DMS153 treated with DMSO at 0.1 percent for 48 hours (cell line): Measurements from ENCODE around the gene HOXA13.

Experiments used
- DNase-seq: peaks from one replicate; lab custom pipeline; 2025; ENCODE audit not compliant: unreplicated experiment; lab: John Stamatoyannopoulos, UW

The HOXA13 gene

DNA sequence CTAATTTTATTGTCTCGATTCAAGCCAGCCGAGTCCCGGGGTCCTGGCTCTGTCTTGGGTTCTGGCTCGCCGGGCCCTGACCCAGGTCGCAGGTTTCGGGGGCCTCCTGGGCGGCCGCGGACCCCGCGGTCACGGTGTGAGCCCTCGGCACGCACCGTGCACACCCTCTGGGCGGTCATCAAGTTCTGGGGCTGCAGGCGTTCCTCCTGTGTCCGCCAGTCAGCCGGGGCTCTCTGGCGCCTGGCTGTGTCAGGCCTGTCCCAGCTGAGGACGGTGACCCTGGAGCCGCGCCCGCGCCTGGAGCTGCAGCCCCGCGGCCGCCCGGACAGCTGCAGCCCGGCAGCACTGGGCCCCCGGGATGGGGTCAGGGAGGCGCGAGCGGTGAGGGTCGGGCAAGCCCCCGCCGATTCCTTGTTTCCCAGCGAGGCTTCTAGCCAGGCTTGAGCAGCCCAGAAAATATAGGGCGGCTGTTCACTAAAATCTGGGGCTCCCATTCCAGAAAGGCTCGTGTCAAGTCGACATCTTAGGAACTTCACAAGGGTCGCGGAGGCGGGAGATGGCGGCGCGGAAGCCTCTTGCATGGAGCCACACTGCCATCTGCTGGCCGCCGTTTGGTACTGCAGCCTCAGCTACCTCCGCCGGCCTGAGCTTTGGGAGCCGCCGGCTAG is 39.2 kb downstream of the HOXA13 start:
- peak; percentile 87 for DNase-seq

- DNase-seq = no peak
Measured at GRCh38 chr7:27160145-27160545, 39.7 kb downstream of the HOXA13 start.

- no peak for DNase-seq
Measured at GRCh38 chr7:27159266-27160144, 40.4 kb downstream of the HOXA13 start.

DNA sequence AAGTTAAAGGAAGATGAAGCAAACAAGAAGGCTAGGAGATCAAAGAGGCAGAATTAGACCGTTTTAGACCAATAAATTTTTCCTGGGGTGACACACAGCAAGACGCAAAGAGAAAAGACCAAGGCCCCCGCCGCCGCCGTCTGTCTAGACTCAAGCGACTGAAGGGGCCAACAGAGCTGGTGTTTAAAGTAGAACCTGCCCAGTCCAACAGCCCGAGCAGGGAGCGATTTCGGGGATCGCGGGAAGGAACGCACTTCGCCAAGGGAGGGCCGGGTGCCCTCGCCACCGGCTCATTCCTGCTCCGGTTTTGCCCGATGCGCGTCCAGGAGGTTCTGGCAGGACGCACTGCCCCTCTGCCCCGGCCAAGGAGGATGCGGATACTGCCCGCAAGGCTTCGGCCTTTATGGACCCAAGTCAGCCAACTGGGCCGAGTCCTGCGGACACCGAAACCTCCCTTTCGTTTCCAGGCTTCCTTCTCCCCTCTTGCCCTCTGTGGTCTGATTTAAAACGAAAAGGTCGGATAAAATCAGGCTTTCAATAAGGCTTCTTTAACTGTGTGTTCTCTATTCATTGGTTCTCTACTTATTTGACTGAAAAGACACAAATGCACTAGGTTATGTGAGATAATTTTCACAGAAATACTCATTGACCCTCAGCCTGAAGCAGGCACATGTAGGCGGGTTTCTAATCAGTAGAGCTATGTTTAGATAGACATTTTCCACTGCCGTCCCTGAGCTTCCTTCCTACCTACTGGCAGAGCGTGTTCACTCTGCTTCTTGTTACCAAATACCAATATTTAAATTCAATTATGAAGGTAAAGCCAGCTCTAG is 41.2 kb downstream of the HOXA13 start:
- DNase-seq = no peak

DNA sequence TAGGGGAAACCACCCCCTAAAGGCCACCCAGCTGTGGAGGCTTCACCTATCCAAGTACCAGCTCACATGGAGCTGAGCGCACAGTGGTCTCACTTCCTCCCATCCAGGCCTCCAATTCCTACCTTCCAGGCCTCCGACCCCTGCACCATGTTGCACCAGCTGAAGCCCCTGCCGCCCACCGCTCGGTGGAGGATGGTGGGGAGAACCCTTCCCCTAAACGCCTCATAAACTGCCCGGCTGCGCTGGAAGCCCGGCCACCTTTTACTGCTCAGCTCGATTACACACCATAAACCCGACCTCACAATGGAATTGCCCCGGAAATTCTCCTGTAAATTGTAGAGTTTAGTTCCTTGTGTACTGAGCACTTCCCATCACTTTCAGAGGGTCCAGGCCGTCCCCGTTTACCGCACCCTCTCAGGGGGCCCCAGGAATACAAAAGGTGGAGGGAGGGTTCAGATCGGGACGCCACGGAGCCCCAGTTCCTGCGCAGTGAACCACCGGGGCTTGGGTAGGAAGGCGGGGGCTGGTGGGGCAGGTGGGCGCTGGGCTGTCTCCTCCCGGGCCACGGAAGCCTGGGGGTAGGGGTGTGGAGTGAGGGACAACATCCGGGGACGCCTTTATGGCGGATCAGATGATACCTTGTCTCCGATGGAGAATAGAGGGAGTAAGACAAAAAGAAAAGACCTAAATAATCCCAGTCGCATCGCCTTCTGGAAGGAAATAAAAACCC is 42.0 kb downstream of the HOXA13 start:
- DNase-seq = no peak

DNA sequence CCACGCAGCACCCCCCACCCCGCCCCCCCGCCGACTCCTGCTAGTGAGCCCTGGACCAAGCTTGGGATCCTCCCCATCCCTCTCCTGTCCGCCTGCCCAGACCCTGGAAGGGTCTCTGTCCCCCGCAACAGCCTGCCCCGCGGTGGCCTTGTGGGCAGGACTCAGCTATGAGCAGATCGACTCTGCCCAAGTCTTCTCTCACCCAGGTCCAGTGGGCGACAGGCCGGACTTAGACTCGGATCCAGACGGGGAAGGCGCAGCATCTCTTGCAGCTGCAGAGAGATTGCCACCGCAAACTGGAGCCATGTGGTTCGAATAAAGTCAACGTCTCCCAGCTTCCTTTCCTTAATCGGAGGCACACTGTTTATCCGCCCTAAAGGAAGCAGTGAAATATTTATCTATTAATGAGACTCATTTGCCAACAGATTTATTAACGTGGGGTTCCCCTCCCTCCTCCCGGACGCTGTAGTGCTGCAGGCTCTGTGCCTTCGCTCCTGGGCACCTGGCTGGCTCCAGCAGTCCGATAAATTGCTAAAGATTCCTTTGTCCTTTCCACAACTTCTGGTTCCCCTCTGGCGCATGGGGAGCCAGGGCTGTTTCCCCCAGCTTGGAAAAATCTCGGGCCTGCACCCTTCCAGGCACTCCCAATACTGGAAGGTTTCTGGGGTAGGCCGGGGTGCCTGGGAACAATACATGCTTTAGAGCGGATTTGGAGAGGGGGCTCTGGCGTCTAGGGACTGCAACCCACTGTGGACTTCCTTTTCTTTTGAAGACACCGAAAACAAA is 42.8 kb downstream of the HOXA13 start:
- DNase-seq = no peak

DNA sequence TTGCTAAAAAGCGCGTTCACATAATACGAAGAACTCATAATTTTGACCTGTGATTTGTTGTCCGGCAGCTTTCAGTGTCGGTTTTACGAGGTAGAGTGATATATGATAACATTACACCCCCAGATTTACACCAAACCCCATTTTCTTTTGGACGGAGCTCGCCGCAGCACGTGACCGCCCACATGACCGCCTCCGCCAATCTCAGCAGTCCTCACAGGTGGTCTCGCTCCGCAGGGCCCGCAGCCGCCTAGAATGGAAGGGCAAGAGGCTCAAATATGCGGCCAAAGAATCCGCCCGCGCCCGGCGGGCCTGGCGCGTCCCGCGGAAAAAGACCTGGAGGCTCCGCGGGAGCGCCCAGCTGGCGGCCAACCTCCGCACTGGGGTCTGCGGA is 43.4 kb downstream of the HOXA13 start, which contains the start of gene HOXA7:
TSS of gene HOXA7 (minus strand) at position 168 of the 391 bp plus-strand sequence. CDS start at position 38, 130 bp downstream.
- DNase-seq = no peak

DNA sequence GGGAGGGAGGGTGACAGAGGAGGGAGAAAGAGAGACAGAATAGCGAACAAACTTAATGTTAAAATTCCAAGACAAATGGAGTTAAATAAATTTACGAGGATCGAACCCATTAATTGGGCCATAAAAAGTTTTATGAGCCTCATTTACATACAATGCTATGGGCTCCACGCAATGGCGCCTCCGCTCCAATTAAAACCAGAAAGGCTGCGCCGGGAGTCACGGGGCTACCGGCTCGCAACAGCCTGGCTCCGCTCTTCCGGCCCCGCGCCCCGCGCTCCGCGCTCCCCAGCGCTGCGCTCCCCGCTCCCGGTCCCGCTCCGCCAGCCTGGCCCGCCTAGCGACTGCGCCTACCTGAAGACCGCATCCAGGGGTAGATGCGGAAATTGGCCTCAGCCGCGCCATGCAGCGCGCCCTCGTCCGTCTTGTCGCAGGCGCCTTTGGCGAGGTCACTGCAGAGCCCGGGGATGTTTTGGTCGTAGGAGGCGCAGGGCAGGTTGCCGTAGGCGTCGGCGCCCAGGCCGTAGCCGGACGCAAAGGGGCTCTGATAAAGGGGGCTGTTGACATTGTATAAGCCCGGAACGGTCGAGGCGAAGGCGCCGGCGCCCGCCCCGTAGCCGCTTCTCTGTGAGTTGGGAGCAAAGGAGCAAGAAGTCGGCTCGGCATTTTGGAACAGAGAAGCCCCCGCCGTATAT is 43.9 kb downstream of the HOXA13 start:
- no peak for DNase-seq

- DNase-seq = peak; percentile 30
Measured at GRCh38 chr7:27154901-27155815, 44.7 kb downstream of the HOXA13 start.

DNA sequence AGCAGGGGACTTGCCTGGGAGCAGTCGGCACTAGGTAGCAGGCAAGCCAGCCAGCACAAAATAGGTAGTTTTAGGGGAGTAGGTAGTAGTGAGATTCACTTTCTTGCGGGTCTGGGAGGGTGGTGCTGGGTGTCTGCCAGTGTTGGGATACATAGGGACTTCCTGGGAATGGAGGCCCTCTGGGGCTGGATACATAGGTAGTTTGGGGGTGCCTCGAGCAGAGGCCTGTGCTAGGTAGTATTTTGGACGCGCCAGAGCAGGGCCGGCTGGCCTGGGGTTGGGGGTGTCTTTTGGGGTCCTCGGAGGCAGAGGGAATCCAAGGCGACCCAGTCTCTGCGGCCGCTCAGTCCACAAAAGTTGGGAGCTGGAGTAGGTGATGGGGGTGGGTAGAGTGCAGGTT is 45.5 kb downstream of the HOXA13 start:
- DNase-seq = no peak

DNA sequence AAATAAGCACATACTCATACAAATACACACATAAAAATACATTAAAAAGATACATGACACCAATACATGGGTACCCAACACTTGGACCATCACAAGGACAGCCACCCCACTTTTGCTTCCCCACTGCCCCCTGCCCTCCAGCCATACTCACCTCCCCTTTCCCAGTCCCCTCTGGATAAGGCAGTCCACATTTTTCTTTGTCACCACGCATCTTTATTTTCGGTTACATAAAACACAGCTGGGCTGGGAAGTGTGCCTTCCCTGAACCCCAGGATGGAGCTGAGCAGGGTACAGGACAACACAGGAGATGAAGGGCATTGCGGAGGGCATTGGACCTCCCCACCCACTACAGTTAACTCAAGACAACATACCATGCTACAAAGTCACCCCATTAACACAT is 46.4 kb downstream of the HOXA13 start:
- no peak for DNase-seq

GRCh38 chr7:27152816-27153442 is 47.0 kb downstream of the HOXA13 start:
- DNase-seq = no peak

GRCh38 chr7:27151931-27152815 is 47.7 kb downstream of the HOXA13 start, which contains the start of gene HOXA3:
TSS of gene HOXA3 (minus strand) at chr7:27152583. CDS start at chr7:27110640, 41,943 bp downstream.
- no peak for DNase-seq

DNA sequence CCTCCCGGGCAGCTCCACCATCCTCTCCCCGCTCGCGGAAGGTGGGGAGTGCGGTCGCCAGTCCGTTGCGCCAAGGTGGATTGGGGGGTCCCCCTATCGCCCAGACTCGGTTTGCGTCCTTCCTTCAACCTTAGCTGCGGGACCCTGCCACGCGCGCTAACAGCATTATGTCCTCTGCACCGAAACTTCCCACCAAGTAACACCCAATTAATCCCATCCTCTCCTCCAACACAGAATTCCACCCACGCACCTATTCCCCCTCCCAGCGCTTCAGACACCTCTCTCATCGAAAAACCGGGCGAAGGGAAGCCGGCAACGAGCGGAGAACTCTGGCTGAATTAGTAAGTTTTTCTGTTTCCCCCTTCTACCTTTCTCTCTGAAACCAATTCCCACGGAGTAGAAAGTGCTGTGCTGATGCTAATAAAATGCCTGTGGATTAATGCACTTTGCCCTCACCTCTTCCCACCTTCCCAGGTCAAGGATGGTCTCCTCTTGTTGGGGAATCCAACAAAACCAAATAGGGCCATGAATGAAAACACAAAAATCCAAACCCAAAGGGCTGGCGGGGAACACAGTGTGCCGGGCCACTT is 48.5 kb downstream of the HOXA13 start:
- DNase-seq = no peak

DNA sequence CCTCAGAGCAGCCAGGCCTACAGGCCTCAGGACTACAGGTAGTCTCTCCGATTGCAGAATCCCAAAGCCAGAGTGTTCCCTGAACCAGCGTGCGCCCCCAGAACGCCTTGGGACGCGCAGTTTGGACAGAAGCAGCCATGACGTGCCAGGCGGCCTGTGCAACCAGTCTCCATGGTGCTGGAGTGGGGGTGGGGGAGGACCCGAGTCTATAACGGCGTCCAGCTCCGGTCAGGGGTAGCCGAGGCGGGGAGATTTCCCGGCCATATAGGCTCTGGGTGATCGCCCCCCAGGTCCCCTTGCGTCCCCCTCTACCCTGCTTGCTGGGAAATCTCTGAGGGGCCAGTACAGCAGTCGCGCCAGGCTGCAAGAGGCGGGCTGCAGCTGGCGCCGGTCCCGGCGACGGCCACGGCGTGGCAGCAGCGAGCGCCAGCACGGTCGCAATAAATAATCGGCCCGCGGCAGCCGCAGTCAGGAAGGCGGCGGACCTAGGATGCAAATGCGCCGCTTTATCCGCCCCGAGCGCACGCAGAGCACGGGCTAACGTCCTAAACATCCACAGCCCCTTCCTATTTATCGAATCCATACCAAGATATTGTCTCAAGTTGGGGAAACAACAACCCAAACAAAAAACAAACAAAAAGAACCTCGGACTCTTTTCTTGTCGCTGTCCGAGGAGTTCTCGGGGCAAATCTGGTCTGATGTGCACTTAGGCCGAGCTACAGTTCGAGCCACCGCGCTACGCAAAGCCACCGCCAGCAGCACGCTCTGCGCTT is 49.1 kb downstream of the HOXA13 start:
- DNase-seq = peak; percentile 88
